Choroid plexus epithelial cell (primary cell): Measurements from ENCODE around the gene CYFIP2.
"Not testable (repeated sequence)": the region's sequence is repeated elsewhere in the genome, so short reads cannot be mapped to it uniquely, and the experiment has no call there.

ENCODE experiments used
- DNase-seq: peaks from one replicate; pipeline ENCODE4 v3.0.0-alpha.2; 2010; ENCODE audit warnings: low read depth
- H3K4me3 ChIP-seq: 2 replicates; pipeline ENCODE4 v1.5.1; 2011; ENCODE audit warnings: low read depth, mild to moderate bottlenecking, control low read depth, low read length, moderate library complexity
- TF ChIP-seq, protein P1 (sequence below): conservative IDR thresholded peaks from 2 replicates; pipeline ENCODE4 v1.5.1; 2011; ENCODE audit warnings: low read depth, mild to moderate bottlenecking, control low read depth, inconsistent platforms, low read length, moderate library complexity

Gene CYFIP2

DNA sequence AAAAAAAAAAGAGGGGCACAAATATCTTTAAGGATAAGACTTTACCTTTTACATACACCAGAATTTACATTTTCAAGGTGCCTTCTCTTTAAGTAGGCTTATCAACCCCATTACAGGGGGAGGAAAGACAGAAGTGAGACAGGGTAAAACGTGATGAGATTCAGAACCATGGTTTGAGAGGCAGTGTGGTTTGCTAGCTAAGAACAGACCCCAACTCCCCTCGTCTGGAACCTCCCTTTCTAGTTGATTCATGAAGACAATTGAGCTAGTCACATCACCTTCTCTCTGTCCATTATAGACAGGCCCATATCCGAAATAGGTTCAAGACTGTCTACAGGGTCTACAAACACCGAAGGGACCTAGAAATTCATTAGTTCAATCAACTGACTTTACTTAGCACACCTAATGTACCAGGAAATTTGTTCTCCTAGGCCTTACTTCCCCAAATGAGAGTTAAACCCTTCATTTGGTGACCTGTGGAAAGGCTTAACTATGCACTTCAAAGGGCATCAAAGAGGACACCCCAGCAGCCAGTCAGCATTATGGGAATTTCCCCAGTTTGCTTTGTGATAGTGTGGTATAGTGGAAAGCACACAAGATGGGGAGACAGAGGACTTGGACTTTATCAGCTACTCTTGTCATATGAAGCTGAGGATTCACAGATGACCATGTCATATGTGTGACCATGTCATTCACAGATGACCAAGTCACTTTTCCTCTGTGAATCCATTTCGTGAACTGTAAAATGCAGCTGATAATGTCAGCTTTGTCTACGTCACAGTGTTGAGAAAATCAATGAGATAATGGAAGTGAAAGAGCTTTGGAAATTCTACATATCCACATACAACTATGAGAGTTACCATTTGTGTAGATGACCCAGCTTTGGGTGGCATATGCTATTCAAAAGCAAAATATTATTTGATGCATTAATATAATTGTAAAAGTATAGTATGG lies 40.2 kb upstream of the CYFIP2 start:
- no peak for DNase-seq
- H3K4me3 ChIP-seq, result no peak overlapping the region
- TF ChIP-seq, protein P1, sequence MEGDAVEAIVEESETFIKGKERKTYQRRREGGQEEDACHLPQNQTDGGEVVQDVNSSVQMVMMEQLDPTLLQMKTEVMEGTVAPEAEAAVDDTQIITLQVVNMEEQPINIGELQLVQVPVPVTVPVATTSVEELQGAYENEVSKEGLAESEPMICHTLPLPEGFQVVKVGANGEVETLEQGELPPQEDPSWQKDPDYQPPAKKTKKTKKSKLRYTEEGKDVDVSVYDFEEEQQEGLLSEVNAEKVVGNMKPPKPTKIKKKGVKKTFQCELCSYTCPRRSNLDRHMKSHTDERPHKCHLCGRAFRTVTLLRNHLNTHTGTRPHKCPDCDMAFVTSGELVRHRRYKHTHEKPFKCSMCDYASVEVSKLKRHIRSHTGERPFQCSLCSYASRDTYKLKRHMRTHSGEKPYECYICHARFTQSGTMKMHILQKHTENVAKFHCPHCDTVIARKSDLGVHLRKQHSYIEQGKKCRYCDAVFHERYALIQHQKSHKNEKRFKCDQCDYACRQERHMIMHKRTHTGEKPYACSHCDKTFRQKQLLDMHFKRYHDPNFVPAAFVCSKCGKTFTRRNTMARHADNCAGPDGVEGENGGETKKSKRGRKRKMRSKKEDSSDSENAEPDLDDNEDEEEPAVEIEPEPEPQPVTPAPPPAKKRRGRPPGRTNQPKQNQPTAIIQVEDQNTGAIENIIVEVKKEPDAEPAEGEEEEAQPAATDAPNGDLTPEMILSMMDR, result no peak

DNA sequence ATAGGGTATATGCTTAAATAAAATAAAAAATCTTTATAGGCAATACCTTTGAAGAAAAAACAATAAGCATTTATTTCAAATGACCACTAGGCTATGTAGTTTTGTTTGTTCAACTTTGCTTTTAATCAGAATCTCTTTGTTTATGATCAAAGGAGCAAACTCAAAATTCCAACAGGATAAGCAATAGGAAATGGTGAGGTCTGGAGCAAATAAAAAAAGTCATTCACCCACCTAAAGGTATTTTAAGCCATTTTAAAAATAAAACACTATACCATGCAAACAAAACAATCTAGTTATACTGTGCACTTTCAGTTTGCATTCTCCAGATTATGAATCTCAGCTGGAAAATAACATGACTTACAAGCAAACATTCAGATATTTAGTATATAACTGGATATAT lies 35.3 kb upstream of the CYFIP2 start:
- TF ChIP-seq, protein P1, result no peak
- no peak for DNase-seq
- H3K4me3 ChIP-seq, result no peak overlapping the region

DNA sequence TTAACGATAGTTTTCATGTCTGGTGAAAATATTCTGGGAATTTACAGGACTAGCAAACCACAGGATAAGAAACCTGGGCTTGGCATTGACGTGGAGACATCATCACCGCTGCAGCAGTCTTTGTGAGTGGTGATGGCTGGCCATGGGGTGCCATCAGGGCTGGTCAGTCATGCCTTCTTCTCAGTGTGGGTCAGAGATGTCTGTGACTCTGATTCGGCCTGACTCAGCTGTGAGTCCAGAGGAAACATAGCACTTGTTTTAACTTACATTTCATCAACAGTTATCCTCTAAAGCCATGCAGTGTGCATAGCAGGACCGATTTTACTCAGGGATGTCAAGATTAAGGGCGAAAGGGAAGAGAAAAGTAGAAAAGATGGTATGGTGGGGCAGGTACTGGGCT lies 33.2 kb upstream of the CYFIP2 start:
- DNase-seq, result no peak
- TF ChIP-seq, protein P1, result no peak
- no peak overlapping the region for H3K4me3 ChIP-seq

DNA sequence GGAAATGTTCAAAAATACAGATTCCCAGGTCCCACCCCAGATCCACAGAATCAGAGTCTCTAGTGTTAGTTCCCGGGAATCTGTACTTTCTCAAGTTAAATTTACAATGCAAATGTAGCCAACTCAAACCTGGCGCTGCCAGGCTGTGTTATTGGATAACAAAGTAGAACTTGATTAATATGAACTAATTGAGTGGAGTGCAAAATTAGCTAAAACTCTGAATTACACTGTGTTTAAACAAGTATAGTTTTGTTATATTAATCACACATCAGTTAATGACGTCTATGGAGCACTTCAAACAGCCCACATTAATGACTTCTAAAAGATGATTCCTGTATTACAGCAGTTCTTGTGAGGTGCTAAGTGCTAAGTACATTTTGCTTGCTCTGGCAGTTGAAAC lies 32.4 kb upstream of the CYFIP2 start:
- H3K4me3 ChIP-seq, result no peak overlapping the region
- no peak for DNase-seq
- TF ChIP-seq, protein P1, result no peak

DNA sequence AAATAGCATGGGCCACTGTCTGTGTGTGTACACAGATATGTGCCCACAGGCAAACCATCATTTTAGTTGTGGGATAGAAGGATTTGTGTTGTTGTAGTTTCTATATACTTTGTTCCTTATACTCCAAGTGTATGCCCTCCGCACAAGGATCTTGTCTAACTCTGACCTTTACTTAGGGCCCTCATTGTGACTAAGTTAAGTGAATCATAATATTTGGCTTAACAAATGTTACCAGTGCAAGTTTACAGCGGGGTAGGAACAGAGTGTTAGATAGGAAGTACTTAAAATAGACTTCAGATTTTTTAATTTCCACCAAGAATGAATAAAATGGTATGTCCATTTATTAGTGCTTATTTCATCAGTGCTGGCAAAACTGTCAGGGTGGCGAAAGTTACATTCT lies 29.5 kb upstream of the CYFIP2 start:
- no peak overlapping the region for H3K4me3 ChIP-seq
- DNase-seq, result no peak
- TF ChIP-seq, protein P1, result no peak

DNA sequence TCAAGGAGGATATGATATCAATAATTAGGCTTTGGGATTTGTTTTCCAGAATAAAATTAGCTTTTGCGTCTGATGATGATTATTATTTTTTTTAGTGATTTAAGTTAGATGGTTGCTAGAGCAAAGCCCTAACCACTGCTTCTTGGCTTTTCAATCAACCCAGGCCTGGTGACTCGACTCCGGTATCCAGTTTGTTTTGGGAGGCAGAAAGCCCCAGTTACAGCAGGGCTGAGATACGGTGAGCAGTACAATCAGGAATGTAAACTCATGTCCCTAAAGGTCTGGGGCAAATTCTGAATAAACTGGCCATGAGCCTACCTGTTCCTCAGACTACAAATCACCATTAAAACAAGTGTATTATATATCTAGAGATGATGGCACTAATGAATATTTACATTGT lies 24.4 kb upstream of the CYFIP2 start:
- DNase-seq, result no peak
- H3K4me3 ChIP-seq, result no peak overlapping the region
- TF ChIP-seq, protein P1, result no peak

DNA sequence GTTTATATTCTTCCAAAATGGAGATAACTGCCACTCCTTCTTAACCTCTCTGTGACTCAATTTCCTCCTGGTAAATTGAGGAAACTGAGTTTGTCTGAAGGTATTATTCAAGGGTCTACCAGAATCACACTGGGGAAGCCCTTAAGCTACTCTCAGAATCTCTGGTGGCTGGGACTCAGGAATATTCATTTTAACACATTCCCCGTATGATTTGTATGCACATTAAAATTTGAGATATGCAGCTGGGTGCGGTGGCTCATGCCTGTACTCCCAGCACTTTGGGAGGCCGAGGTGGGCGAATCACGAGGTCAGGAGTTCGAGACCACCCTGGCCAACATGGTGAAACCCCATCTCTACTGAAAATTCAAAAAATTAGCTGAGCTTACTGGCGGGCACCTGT lies 21.2 kb upstream of the CYFIP2 start:
- not testable (repeated sequence) for DNase-seq, H3K4me3 ChIP-seq
